K562 (cell line): ENCODE measurements around the gene TMEM87B. TPM values are rescaled to one million over a fixed set of nuclear protein-coding genes. Genes with fewer than 3 reads are reported as not detected.
A peak's percentile ranks its signal among the peaks of the same experiment; 100 is the strongest.

Source experiments
- CHD1 ChIP-seq: fragments of 200-600 bp; sonication (generic); IDR thresholded peaks from one replicate; pipeline ENCODE4 v1.6.1; 2012; ENCODE audit warnings: mild to moderate bottlenecking, moderate library complexity, low read length, inconsistent platforms
- CREB1 ChIP-seq, 2 experiments: sonication (generic) in 1 of 2; formaldehyde crosslinking in 1 of 2; IDR thresholded peaks; 2 replicates each; pipeline versions ENCODE4 v1.6.1 to v1.8.0; 2012 to 2022; ENCODE audit warnings: inconsistent platforms in 1 of 2, mild to moderate bottlenecking in 1 of 2, missing genetic modification reagents in 1 of 2, moderate library complexity in 1 of 2
- ESRRA ChIP-seq: fragments of 450-650 bp; IDR thresholded peaks from 2 replicates; pipeline ENCODE4 v1.6.1; 2014; ENCODE audit warnings: low read depth, mild to moderate bottlenecking, moderate library complexity, borderline replicate concordance
- GATAD2B ChIP-seq: fragments of 450-650 bp; IDR thresholded peaks from 2 replicates; pipeline ENCODE4 v1.6.1; 2017; ENCODE audit warnings: mild to moderate bottlenecking, borderline replicate concordance
- HMG20B ChIP-seq: fragments of 250-450 bp; sonication (Bioruptor Pico); IDR thresholded peaks from 2 replicates; pipeline ENCODE4 v1.5.0; 2021; ENCODE audit warnings: mild to moderate bottlenecking
- HNRNPH1 ChIP-seq: fragments of 200-400 bp; formaldehyde crosslinking; optimal IDR thresholded peaks from 2 replicates; pipeline ENCODE3; 2017; ENCODE audit warnings: low read depth, mild to moderate bottlenecking, low read length, moderate library complexity
- KAT8 ChIP-seq: fragments of 450-650 bp; IDR thresholded peaks from 2 replicates; pipeline ENCODE4 v1.6.1; 2016; ENCODE audit warnings: low read depth, mild to moderate bottlenecking
- NCOA6 ChIP-seq: fragments of 450-650 bp; IDR thresholded peaks from 2 replicates; pipeline ENCODE4 v1.6.1; 2017; ENCODE audit warnings: mild to moderate bottlenecking
- NFIX ChIP-seq: fragments of 250-450 bp; sonication (Bioruptor Pico); IDR thresholded peaks from 2 replicates; pipeline ENCODE4 v1.4.0; 2020; ENCODE audit warnings: low read depth, mild to moderate bottlenecking, moderate library complexity
- PRPF4 ChIP-seq: fragments of 200-400 bp; formaldehyde crosslinking; IDR thresholded peaks from one replicate; pipeline ENCODE4 v1.6.1; 2017; ENCODE audit warnings: low read length, low read depth, mild to moderate bottlenecking; ENCODE audit not compliant: insufficient read depth, poor library complexity, severe bottlenecking
- RAD51 ChIP-seq: fragments of 450-650 bp; IDR thresholded peaks from 2 replicates; pipeline ENCODE4 v1.7.1; 2016; ENCODE audit warnings: low read depth, mild to moderate bottlenecking, borderline replicate concordance
- SIN3B ChIP-seq: fragments of 450-650 bp; IDR thresholded peaks from 2 replicates; pipeline ENCODE4 v1.6.1; 2017; ENCODE audit warnings: low read depth, mild to moderate bottlenecking, moderate library complexity
- SLC30A9 ChIP-seq: fragments of 250-450 bp; sonication (Bioruptor Pico); IDR thresholded peaks from 2 replicates; pipeline ENCODE4 v1.8.0; 2022; ENCODE audit warnings: mild to moderate bottlenecking, moderate library complexity
- SMARCA5 ChIP-seq: fragments of 450-650 bp; IDR thresholded peaks from 2 replicates; pipeline ENCODE4 v1.6.1; 2016
- SMARCB1 ChIP-seq: IDR thresholded peaks from 2 replicates; pipeline ENCODE4 v1.6.1; 2011; ENCODE audit warnings: improper control_type of control experiment, low read depth; ENCODE audit not compliant: insufficient read length
- SRSF7 ChIP-seq: fragments of 200-400 bp; formaldehyde crosslinking; optimal IDR thresholded peaks from 2 replicates; pipeline ENCODE3; 2017; ENCODE audit warnings: mild to moderate bottlenecking, low read depth, low read length
- TCF3 ChIP-seq: sonication (generic); formaldehyde crosslinking; IDR thresholded peaks from 2 replicates; pipeline ENCODE4 v1.4.0; 2020; ENCODE audit warnings: mild to moderate bottlenecking, missing genetic modification reagents
- TCF7L2 ChIP-seq: fragments of 150-350 bp; IDR thresholded peaks from 2 replicates; pipeline ENCODE4 v1.6.1; 2016; ENCODE audit warnings: low read depth, mild to moderate bottlenecking, low read length, moderate library complexity
- TEAD1 ChIP-seq, 2 experiments: fragments of 450-650 bp in 1 of 2; sonication (generic) in 1 of 2; formaldehyde crosslinking; IDR thresholded peaks; 2 replicates each; pipeline versions ENCODE4 v1.4.0 to v1.8.0; 2020 to 2022; ENCODE audit warnings: mild to moderate bottlenecking in 2 of 2, missing genetic modification reagents in 1 of 2
- polyA plus RNA-seq, 8 experiments: library from polyadenylated mRNA; depleted of rRNA in 4 of 8; stranded (reverse) in 5 of 8; unstranded in 3 of 8; fragments of >200 nt; fragmentation: Nextera tagmentation in 2 of 8; fragmentation: Illumina TruSeq in 1 of 8; extraction: Ambion mirVana in 2 of 8; extraction: Trizol in 1 of 8; gene quantifications; 2 replicates each; pipeline versions ENCODE4 v1.2.1 to v1.2.3, GENCODE V29; 2011 to 2014; ENCODE audit warnings: inconsistent platforms in 1 of 8, missing spikeins in 1 of 8
- total RNA-seq, 7 experiments: library from RNA; depleted of rRNA in 6 of 7; stranded (reverse); fragments of >200 nt in 6 of 7; fragmentation: Illumina TruSeq in 2 of 7; extraction: Trizol in 2 of 7; gene quantifications; 2 replicates each; pipeline versions ENCODE4 v1.2.1 to v1.2.3, GENCODE V29; 2011 to 2021; ENCODE audit warnings: low replicate concordance in 1 of 7
- TF ChIP-seq, protein P1 (sequence below): sonication (generic); formaldehyde crosslinking; IDR thresholded peaks from 2 replicates; pipeline ENCODE4 v1.8.0; 2022; ENCODE audit warnings: mild to moderate bottlenecking, missing genetic modification reagents

The TMEM87B gene
- total and polyA plus RNA-seq, 9 of the 15 experiments (the other 6 are each of a cell fraction or from before 2014, with no cell fraction given): 3.7 to 17.1 (median 11.0) TPM

- TF ChIP-seq, protein P1, sequence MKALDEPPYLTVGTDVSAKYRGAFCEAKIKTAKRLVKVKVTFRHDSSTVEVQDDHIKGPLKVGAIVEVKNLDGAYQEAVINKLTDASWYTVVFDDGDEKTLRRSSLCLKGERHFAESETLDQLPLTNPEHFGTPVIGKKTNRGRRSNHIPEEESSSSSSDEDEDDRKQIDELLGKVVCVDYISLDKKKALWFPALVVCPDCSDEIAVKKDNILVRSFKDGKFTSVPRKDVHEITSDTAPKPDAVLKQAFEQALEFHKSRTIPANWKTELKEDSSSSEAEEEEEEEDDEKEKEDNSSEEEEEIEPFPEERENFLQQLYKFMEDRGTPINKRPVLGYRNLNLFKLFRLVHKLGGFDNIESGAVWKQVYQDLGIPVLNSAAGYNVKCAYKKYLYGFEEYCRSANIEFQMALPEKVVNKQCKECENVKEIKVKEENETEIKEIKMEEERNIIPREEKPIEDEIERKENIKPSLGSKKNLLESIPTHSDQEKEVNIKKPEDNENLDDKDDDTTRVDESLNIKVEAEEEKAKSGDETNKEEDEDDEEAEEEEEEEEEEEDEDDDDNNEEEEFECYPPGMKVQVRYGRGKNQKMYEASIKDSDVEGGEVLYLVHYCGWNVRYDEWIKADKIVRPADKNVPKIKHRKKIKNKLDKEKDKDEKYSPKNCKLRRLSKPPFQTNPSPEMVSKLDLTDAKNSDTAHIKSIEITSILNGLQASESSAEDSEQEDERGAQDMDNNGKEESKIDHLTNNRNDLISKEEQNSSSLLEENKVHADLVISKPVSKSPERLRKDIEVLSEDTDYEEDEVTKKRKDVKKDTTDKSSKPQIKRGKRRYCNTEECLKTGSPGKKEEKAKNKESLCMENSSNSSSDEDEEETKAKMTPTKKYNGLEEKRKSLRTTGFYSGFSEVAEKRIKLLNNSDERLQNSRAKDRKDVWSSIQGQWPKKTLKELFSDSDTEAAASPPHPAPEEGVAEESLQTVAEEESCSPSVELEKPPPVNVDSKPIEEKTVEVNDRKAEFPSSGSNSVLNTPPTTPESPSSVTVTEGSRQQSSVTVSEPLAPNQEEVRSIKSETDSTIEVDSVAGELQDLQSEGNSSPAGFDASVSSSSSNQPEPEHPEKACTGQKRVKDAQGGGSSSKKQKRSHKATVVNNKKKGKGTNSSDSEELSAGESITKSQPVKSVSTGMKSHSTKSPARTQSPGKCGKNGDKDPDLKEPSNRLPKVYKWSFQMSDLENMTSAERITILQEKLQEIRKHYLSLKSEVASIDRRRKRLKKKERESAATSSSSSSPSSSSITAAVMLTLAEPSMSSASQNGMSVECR (CRISPR knock-in tag): peak; percentile 98
- TF ChIP-seq CHD1: peak; percentile 29
- TF ChIP-seq HMG20B (CRISPR knock-in tag): no peak
- no peak for TF ChIP-seq SIN3B
- no peak for TF ChIP-seq ESRRA
- no peak for TF ChIP-seq SMARCB1
- peak; percentile 43 for TF ChIP-seq CREB1 (IDR thresholded peaks at IDR 0.05)
- peak; percentile 23; the same call in 1 of the 2 replicates for TF ChIP-seq CREB1 (CRISPR knock-in tag; IDR thresholded peaks at IDR 0.05)
- TF ChIP-seq SRSF7: no peak
- no peak for TF ChIP-seq SMARCA5
- no peak for TF ChIP-seq NFIX (CRISPR knock-in tag)
- no peak for TF ChIP-seq SLC30A9 (CRISPR knock-in tag)
- TF ChIP-seq GATAD2B: no peak
- peak; percentile 44 to 85; a peak in 2 of 4 replicates for TF ChIP-seq TEAD1 (CRISPR knock-in tag; IDR thresholded peaks at IDR 0.05)
- TF ChIP-seq RAD51: peak; percentile 36; the same call in 1 of the 2 replicates
- no peak for TF ChIP-seq KAT8
- no peak for TF ChIP-seq HNRNPH1
- TF ChIP-seq NCOA6: no peak
- no peak for TF ChIP-seq PRPF4
- peak; percentile 97 for TF ChIP-seq TCF3
- no peak for TF ChIP-seq TCF7L2
These were observed at the start of gene TMEM87B (continued) for GRCh38 chr2:112054847-112055729.
